ENCODE results near the gene IGF2BP2.
"Not testable (repeated sequence)": the region's sequence is repeated elsewhere in the genome, so short reads cannot be mapped to it uniquely, and the experiment has no call there.

Gene IGF2BP2

DNA sequence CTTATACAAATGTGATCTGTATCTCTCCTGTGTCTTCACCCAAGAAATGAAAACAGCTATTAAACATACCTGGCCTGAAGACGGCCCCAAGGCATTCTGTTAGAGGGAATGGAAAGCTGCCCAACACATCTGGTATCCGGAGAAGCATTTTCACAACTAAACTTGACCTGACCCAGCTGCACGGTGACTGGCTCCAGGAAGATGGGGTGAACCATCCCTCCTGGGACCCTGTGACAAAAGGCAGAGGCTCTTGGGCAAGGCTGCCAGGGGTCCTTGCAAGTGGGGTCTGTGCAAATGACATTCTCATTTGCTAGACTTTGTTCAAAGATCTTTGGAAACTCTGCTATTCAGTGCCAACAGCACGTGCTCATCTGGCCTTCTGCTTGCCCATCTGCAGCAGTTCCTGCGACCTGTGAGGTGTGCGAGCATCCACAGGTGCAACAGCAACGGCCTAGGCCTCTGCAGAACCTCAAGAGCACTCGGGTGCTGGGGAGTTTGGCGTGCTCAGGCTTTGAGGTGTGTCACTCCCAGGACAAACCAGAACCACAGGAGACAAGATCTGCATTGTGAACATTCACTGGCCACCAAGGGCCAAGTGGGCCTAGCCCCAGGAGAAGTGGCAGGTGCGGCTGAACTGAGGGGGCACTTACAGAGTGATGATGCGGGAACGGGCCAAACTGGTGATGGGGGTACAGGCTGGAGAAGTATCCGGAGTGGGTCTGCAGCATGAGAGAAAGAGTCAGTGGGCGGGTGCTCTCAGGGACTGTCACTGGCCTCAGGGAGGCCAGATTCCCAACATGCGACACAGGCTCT is 166.9 kb downstream of the IGF2BP2 start:
- no peak for DNase-seq

DNA sequence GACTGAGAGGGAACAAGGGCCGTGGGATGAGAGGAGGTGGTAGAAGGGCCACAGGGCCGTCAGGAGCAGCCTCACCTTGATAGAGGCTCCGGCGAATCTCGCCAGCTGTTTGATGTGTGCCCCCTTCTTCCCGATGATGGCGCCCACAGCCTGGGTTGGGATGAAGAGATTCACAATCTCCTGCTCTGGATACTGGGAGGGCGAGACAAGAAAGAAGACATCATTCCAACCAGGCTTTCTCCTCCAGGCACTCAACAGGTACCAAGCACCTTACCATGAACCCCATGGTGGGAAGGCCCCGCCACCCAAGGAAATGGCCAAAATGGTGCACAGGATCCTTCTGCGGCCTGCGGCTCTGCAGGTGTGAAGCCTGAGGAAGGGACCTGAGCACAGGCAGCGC is 167.6 kb downstream of the IGF2BP2 start:
- DNase-seq = no peak

DNA sequence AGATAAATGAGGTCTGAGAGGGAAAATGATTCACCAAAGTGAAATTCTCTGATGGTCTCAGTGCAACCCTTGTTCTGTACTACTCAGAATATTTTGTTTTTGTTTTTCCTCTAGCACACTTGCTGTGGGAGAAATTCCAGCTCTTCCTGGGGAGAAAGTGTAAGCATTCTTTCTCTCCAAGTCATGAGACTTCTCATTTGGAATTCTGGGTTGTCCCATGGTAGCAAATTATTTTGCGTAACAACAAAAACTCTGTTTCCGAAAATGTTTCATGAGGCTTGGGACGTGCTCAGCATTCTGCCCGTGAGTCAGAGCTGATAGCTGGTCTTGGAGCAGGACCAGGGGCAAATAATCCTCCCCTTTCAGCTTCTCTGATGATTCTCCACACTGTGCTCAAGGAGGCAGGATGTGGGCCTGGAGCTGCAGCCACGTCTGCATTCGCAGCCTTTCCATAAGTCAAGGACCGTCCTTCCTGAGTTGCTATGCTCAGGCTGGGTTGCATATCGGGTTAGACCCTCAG is 168.5 kb downstream of the IGF2BP2 start:
- DNase-seq = no peak

DNA sequence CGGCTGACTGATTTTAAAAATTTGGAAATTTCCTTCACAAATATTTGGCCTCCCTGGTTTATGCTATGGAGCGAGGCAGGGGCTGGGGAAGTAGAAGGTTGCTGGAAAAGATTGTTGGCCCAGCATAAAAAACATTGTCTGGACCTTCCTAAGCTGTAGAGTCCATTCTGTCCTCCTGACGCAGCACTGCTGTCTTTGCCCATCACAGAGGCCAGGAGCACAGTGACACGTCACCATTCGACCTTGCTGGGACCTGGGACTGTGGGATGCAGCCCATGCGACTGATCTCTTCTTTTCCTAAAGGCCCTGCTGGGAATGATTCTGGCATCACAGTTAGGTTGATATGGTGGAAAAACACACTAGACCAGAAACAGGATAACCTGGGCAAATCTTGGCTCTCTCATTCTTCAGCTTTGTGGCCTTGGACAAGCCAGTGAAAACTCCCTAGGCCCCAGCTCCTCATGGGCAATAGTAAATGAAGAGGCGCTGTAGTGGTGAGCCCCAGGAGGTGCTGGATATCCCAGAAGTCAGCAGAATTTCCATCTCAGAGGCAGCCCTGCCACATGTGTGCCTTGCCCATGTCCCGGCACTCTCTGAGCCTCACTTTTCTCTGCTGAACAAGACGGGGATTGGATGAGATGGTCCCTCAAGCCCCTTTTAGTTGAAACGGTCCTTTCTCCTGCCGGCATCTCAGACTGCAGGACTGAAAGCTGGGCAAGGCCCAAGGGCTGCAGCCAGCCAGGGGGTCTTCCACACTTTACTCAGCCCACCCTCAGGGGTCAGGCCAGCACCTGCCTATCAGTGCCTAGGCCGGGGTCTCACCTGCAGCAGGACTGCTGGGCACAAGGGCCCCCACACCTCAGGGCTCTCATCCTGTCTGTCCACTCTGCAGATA is 169.2 kb downstream of the IGF2BP2 start:
- DNase-seq = no peak

DNA sequence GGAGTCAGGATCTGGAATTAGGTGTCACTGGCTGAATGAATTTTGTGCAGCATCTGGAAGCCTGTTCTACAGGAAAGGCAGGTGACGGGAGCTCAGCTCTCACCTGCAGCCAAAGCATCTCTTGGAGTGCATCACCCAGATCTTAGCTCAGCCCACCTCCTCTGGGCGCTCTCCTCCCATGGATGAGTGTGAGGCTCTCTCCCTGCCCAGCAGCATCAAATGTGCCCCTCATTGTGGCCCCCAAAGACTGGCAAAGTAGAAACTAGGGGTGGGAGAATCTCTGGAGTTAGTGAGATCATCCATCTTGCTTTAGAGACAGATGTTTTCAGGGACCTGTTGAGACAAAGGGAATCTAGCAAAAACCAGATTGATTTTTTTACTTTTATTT is 170.1 kb downstream of the IGF2BP2 start:
- DNase-seq = no peak

DNA sequence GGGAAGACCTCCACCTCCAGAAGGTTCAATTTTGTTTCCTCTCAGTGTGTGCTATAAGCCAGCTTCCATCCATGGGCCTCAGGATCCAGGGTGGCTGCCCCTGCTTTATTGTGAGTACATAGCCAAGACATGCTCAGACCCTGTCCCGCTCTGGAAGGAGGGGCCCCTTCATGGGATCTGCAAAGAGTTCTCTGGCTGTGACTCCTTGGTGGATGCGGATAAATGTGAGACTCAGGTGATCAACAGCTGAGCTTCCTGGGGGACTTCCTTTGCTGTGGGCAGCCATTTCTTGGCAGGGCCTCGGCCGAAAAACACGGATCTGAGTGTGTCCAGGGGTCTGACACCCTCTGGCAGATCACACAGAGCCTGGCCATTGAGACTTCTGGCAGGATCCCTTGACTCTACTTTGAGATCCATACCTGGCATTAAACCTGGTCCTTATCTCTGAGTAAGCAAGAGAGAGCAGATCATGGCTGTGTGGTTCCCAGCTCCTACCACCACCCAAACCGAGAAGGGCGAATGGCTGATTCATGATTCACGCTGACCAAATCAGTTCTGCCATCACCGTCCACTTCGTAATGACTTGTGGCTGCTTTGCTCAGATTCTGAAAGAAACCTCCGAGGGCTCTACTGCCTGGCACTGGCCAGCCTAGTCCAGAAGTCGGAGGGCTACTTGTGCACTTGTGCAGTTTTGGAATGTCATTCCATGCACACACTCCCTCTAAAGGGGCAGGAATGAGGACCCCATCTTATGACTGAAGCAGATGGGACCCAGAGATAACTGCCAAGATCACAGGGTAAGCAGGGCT is 170.7 kb downstream of the IGF2BP2 start:
- DNase-seq = no peak

DNA sequence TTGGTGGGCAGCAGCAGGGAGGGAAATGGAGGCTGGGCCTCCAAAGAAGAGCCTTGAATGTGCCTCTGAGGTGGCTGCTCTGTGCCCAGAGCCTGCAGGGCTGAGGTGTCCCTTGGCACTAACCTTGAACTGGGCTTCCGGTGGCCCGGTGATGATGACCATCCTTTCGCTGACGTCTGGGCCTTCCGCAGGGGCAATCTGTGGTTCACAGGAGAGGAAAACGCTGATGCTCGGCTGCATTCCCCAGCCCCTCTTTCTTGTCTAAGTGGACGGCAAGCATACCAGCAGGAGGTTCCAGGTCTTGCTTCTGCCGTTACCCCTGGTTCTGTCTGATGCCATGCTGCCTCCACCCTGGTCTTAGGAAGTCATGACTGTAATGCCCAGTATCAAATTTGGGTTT is 172.9 kb downstream of the IGF2BP2 start:
- DNase-seq = no peak

DNA sequence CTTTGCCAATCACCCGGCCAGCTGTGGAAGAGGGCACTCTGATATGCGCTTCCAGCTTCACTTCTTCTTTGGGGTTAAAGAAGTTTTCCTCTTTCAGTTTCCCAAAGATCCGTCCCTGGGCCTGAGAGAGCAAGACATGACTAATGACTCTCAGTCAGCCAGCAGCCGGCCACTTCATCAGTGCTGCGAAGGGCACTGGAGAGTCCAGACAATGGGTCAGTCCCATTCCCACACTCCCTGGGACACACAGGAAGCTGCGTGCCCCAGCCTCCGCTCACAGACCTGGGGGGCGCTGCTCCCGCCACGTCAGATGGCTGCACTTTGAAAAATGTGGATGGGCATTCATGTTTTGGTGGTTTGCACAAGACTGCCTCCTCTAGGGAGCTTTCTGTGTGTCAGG is 175.4 kb downstream of the IGF2BP2 start:
- DNase-seq = no peak

DNA sequence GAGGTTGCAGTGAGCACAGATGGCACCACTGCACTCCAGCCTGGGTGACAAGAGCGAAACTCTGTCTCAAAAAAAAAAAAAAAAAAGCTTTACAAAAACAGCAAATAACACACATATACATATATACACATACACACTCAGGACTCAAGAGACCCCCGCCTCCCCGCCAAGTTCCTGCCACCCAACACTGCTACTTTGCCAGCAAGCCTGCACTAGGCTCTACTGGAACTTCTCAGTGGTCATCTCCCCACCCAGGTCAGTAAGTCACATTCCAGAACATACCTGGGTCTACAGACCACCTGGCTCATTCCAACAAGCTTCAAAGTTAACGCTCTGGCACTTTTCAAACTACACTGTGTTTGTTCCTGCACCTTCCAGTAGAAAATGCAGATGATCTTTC is 176.4 kb downstream of the IGF2BP2 start:
- DNase-seq = no peak

DNA sequence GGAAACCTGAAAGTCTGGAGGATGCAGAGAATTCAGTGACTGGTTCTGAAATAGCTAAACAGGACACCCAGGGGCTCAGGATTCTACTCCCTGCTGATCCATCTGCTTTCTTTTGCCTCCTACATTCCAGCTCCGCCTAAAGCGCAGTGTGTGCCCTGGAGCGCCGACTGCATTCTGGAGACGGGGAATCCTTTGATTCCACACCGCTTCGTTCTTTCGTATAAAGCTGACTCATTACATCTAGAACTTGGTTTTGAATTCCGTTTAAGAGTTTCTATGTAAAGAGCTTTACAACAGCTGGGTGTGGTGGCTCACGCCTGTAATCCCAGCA is 177.0 kb downstream of the IGF2BP2 start:
- DNase-seq = no peak

DNA sequence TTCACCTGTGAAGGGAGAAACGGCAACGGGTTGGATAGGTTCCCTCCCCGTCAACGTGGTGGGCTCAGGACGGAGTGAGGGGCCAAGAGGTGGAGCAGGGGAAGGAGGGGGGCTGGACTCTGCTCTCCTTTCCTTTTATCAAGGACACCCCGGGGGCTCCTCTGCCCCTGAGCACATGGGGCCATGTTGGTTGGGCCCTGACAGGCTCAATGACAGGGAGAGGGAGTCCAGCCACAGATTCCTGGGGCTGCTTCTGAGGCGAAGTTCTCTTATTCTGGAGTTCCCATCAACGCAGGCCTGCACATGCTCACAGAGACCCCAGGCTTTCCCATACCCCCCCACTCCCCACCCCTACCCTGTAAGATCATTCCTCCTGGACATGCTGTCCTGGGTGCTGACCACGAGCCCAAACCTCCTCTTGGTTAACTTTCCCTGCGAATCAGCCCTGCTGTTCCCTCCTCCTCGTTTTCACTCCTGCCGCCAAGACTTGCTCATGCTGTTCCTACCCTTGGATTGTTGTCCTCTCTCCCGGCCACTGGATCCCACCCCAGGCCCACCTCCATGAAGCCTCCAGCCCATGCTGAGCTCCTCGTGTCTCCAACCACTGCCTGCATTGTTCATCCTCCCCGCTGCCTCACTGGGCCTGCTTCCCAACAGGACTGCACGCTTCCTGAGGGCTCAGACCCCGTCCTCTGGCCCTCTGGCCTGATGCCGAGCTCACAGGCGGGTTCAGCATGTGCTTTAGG is 177.5 kb downstream of the IGF2BP2 start:
- DNase-seq = no peak

DNA sequence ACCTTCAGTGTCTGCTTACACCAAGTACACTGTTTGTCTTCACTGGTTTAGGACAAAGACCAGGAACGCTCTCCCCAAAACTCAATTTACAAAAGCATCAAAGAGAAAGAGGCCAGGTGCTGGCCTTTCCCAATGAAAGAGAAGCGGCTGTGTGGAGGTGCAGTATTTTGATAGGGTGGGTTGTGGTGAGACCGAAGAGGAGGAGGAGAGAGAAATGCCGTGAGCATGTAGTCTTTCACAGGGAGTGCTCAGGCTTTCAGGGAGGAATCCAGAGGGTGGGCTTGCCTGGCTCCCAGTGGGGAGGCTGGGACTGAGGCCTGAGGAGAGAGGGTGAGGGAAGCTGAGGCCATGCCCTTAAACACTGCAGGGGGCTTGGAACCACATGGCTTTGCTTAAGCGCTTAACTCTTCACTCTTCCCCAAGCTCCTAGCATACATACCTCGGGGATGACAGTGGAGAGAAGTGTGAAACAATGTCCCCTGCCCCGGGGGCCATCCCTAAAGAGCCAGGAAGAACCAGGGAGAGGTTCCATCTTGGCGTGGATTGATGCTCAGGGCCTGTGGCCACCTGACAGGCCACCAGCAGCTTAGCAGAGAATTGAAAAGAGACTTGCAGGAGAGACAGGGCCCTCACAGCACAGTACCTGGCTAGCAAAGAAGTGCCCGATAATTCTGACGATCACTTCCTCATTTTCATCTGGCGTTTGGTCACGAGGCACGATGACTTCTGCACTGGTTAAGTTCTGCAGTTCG is 178.3 kb downstream of the IGF2BP2 start:
- no peak for DNase-seq

DNA sequence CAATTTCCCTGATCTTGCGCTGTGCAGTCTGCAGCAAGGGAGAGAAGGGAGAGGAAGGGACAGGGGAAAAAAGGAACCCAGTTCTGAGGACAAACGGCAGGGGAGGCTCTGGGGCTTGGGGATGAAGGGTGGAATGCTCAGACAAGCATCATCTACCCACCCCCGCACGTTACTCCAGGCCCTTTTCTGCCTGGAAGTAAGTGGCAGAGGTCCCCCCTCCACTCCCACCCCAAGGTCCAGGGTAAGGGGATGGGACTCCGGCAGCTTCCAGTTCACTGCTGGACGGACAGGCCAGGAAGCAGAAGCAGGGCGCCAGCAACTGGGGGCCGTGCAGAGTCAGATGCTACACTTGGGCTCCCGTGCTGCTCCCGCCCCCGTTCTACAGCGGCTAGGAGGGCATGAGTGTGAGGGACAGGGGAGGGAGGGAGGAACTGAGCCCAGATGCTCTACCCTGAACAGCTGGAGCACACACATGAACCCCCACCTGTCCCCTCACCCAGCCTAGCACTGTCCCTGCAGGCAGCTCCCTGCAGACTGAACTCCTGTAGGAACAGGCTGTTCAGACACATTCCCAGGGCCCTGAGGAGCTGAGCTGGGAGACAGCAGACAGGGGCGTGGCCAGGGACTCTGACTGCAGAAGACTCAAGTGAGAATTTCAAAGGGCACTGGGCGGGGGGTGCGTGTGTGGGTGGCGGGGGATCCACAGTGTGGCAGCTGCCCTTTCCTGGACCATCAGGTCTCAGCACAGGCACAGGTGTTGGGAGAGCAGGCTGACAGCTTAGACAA is 179.1 kb downstream of the IGF2BP2 start:
- DNase-seq = no peak

DNA sequence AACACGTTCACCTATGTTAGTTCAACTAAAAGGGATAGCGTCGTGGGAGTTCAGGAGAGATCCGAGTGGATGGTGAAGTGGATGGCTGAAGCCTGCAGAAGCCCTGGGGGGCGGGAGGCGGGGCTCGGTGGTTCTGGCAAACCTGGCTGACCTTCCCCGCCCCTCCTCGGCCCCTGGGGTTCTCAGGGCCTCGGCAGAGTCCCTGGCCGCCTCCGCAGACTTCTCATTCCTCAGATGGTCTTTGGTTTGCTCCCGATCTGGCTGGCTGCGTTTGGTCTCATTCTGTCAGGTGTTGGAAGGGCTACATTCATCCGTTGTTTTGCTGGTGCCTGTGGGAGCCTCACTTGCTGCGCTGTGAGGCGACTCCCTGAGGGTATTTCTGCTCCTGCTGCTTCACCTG is 179.7 kb downstream of the IGF2BP2 start:
- not testable (repeated sequence) for DNase-seq

DNA sequence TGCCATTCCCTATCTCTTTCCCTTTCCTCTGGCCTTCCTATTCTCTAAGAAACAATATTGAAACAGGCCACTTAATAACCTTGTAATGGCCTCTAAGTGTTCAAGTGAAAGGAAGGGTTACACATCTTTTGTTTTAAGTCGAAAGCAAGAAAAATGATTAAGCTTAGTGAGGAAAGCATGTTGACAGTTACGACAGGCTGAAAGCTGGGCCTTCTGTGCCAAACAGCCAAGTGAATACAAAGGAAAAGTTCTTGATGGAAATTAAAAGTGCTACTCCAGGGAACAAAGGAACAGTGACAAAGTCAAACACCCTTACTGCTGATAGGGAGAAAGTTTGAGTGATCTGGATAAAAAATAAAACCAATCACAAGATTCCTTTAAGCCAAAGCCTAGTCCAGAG is 184.5 kb downstream of the IGF2BP2 start:
- no peak for DNase-seq

DNA sequence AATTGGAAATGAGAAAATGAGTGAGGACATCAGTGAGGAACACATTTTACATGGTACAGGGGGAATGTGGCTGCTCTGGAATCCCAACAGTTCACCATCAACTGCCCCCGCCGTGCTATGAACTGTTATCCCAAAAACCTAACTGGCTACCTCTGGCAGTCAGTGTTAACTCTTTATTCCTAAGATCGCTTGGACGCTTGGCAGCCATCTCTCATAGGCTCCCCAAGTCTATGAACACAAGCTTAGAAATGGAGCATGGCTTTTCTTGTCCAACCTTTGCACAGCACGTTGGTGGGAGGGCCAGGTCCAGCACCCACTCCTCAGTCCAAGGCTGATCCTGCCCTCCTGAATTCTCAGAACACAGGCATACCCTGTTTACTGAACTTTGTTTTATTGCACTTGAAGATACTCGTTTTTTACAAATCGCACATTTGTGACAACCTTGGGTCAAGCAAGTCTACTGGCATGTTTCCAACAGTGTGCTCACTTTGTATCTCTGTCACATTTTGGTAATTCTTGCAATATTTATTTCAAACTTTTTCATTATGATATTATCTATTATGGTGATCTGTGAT is 185.1 kb downstream of the IGF2BP2 start:
- DNase-seq = no peak

DNA sequence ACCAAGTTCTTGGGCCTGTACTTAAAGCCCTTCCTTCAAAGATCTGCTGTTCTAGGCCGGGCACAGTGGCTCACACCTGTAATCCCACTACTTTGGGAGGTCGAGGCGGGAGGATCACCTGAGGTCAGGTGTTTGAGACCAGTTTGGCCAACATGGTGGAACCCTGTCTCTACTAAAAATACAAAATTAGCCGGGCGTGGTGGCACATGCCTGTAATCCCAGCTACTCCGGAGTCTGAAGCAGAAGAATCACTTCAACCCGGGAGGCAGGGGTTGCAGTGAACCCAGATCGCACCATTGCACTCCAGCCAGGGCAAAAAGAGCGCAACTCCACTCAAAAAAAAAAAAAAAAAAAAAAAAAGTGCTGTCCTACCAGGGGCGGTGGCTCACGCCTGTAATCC is 186.2 kb downstream of the IGF2BP2 start:
- DNase-seq = not testable (repeated sequence)

DNA sequence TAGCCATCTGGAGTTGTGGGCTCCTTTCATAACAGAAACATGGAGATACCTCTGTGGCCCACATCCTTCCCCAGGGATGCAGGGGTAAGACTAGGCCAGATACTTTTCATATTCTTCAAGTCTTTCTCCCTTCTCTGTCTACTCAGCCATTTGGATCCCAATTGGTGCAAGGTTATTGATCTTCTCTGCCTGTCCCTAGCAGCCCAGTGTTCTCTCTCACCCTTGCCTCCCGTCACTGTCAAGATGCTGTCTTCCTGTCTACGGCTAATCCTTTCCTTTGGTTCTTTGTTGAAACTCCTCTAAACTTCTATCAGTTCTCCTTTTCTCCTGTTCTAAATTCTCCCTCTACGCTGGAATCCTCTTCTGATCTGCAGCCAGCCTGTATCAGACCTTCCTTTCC is 187.5 kb downstream of the IGF2BP2 start:
- no peak for DNase-seq

DNA sequence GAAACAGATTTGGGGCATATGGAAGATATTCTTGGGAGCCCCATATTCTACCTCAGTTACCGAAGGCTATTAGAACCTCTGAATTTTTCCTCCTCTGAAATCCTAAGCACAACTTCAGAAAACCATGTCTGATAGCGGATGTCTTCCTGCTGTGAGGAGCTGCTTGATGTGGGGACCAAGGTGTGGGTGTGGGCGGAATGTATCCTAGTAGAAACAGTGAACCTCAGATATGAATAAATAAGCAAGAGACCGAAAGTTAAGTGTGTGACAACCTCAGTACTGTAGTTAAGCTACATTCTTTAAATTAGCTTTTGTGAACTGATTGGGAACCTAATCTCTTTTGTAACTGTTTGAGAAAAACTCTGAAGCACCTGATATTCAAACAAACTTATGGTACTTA is 191.8 kb downstream of the IGF2BP2 start:
- no peak for DNase-seq

DNA sequence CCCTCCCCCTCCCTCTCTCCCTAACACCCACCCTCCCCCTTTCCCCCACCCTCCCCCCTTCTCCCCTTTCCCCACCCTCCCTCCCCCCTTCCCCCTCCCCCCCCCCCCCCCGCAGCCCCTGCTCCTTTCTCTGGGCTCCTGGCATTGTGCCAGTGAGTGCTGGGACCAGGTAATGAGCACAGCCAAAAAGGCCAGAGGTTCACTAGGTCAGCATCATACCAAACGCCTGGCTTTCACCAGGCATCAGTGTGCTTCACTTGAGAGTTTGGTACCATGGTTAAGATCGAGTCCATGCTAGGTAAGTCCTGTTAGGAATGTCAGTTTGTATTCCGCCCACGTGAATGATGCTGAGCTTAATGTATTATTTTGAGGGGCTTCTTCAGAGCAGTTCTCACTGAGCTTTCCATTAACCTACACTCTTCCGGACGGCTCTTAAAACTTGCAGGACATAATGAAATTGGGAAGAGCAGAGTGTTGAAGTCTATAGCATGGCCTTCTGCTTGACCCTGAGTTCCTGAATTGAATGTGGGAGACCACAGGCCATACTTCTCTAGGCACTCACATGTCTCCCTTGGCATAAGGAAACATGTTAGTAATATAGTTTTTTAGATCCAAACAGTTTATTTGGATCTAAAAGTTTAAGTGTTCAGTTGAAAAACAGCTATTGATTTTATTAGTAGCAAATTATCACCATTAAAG is 193.2 kb downstream of the IGF2BP2 start:
- no peak for DNase-seq
